NCI-H2171 (cell line): Measurements from ENCODE around the gene THUMPD1.
"Not testable (repeated sequence)": the region's sequence is repeated elsewhere in the genome, so short reads cannot be mapped to it uniquely, and the experiment has no call there.

Source experiments
- DNase-seq: peaks from one replicate; lab custom pipeline; 2025; lab: John Stamatoyannopoulos, UW

The THUMPD1 gene

DNA sequence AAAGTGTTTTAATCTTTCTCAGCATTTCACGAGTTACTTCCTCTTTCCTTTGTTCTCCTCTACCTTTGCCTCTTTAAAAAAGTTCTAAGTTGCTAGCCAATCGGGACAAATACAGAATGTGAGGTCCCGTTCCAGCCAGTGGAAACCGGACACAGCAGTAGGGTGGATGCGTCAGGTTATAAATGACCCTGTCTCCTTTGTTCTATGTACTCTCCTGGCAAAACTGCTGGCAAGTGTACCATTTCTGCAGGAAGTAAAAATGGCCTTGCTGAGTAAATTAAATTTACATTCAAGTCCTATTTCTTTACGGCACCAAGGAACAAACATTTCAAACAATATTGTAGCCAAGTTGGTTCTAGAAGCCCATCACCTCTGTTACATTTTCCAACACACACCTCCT lies 47.5 kb downstream of the THUMPD1 start:
- DNase-seq: not testable (repeated sequence)

DNA sequence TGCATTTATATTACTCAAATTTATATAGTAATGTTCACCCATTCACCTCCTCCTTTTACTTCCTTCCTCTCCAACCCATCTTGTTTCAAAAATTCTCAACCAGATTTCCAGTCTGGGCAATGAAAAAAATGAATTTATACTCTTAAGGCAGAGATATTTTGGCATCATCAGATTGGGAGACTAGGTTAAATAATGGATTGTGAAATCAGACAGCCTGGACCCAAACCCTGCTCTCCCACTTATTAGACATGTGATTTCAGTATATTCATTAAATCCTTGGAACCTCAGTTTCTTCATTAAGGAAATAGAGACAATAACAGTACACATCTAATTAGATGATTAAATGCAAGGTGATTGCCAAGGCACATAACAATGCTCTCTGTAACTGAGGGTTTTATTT lies 52.0 kb downstream of the THUMPD1 start:
- DNase-seq: no peak

DNA sequence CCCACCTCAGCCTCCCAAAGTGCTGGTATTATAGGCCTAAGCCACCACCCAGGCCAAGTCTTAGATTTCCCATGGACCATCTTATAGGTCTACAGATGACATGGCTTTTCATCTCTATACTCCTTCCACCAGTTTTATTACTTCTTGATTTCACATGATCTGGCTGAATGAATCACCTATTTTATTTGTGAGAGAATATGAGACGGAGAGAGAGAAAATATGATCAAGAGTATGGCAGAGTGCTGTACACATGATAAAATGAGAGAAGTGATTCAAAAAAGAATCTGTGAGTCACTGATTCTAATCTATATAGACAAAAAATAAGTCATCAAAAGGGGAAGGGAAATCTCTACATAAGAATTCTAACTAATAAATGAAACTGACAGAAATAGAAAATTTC lies 57.8 kb downstream of the THUMPD1 start:
- no peak for DNase-seq
